Upper lobe of left lung (tissue), 4 donors: ENCODE measurements around the gene MST1R.

Experiments
- POLR2A ChIP-seq, 4 donors: fragments of 450-650 bp; IDR thresholded peaks; one replicate each; pipeline ENCODE4 v1.5.1; 2016 to 2017; ENCODE audit warnings: antibody characterized with exemption in 4 of 4, mild to moderate bottlenecking in 2 of 4
- TF ChIP-seq, protein P1 (sequence below), 6 experiments: fragments of 450-650 bp in 4 of 6; fragments of 200-600 bp in 2 of 6; sonication (generic) in 2 of 6; IDR thresholded peaks; one replicate each; pipeline ENCODE4 v1.5.1; 2016 to 2019; ENCODE audit warnings: antibody characterized with exemption in 6 of 6

DNA sequence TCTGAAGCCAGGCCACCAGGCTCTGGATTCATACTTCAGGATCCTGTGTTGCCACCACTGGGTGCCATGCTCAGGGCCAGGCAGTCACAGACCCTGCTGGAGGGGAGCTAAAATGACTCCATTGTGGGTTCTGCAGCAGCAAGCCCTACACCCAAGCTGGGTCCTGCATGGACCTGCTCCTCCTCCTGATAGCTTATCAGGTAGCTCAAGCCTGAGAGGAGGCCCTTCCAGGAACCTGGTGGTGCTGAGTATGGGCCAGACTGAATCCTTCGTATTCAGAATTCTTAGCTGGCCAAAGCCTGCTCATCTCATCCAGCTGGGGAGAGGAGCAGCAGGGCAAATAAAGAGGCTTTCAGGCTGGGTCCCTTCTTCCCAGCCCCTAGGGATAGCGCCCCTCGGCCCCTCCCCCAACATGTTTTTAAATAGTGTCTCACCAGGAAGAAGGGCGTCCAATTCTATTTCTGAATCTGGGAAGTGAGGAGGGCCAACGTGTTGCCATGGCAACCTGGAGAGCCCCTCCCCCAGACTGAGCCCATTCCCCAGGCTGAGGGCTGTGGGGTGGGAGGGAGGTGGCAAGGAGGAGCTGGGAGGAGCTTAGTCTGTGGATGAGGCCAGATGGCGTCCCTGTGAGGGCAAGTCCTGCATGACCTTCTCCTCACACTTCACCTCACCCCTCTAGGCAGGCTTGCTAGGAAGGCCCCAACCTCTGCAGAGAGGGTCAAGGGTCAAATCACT is 22.9 kb downstream of the MST1R start:
- TF ChIP-seq, protein P1, sequence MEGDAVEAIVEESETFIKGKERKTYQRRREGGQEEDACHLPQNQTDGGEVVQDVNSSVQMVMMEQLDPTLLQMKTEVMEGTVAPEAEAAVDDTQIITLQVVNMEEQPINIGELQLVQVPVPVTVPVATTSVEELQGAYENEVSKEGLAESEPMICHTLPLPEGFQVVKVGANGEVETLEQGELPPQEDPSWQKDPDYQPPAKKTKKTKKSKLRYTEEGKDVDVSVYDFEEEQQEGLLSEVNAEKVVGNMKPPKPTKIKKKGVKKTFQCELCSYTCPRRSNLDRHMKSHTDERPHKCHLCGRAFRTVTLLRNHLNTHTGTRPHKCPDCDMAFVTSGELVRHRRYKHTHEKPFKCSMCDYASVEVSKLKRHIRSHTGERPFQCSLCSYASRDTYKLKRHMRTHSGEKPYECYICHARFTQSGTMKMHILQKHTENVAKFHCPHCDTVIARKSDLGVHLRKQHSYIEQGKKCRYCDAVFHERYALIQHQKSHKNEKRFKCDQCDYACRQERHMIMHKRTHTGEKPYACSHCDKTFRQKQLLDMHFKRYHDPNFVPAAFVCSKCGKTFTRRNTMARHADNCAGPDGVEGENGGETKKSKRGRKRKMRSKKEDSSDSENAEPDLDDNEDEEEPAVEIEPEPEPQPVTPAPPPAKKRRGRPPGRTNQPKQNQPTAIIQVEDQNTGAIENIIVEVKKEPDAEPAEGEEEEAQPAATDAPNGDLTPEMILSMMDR (IDR thresholded peaks at IDR 0.05): no peak
- no peak for TF ChIP-seq POLR2A (IDR thresholded peaks at IDR 0.05)
